Fibroblast of lung (primary cell): ENCODE results near the gene YIPF3. TPM values are rescaled to one million over a fixed set of nuclear protein-coding genes. Genes with fewer than 3 reads are reported as not detected.

Source experiments
- DNase-seq, 2 donors: peaks; one replicate each; pipeline versions ENCODE4 v3.0.0 to v3.0.0-alpha.2; 2010; ENCODE audit warnings: low read depth in 2 of 2
- H2AFZ ChIP-seq: 2 replicates; pipeline ENCODE4 v1.5.1; 2012; ENCODE audit warnings: low read length, control low read depth, inconsistent platforms
- H3K27ac ChIP-seq: 2 replicates; pipeline ENCODE4 v1.5.1; 2011; ENCODE audit warnings: low read length, control low read depth; ENCODE audit not compliant: insufficient read depth
- H3K27me3 ChIP-seq: 2 replicates; pipeline ENCODE4 v1.5.1; 2011; ENCODE audit warnings: mild to moderate bottlenecking, low read length; ENCODE audit not compliant: control insufficient read depth, insufficient read depth
- H3K36me3 ChIP-seq: 2 replicates; pipeline ENCODE4 v1.5.1; 2011; ENCODE audit warnings: low read length; ENCODE audit not compliant: control insufficient read depth, insufficient read depth
- H3K4me1 ChIP-seq: 2 replicates; pipeline ENCODE4 v1.5.1; 2011; ENCODE audit warnings: low read length; ENCODE audit not compliant: control insufficient read depth, insufficient read depth; ENCODE audit errors: extremely low read depth
- H3K4me2 ChIP-seq: 2 replicates; pipeline ENCODE4 v1.5.1; 2011; ENCODE audit warnings: low read length, control low read depth; ENCODE audit not compliant: insufficient read depth; ENCODE audit errors: extremely low read depth
- H3K4me3 ChIP-seq, 4 experiments: fragments of 200-600 bp in 1 of 4; sonication (generic) in 1 of 4; replicated peaks in 1 of 4; 2 replicates each; pipeline ENCODE4 v1.5.1; 2011 to 2016; ENCODE audit warnings: low read length in 4 of 4, low read depth in 3 of 4, mild to moderate bottlenecking in 3 of 4, control low read depth in 2 of 4, inconsistent platforms in 1 of 4, mixed read lengths in 1 of 4; ENCODE audit not compliant: insufficient read depth in 1 of 4; ENCODE audit errors: control extremely low read depth in 1 of 4
- H3K79me2 ChIP-seq: 2 replicates; pipeline ENCODE4 v1.5.1; 2012; ENCODE audit warnings: mild to moderate bottlenecking, low read length, inconsistent platforms; ENCODE audit not compliant: control insufficient read depth, insufficient read depth
- H3K9ac ChIP-seq: 2 replicates; pipeline ENCODE4 v1.5.1; 2011; ENCODE audit warnings: mild to moderate bottlenecking, low read length, control low read depth; ENCODE audit not compliant: insufficient read depth
- H3K9me3 ChIP-seq: 2 replicates; pipeline ENCODE4 v1.5.1; 2012; ENCODE audit warnings: low read depth, low read length; ENCODE audit not compliant: control insufficient read depth, insufficient read depth
- H4K20me1 ChIP-seq: 2 replicates; pipeline ENCODE4 v1.5.1; 2011; ENCODE audit warnings: low read length; ENCODE audit not compliant: control insufficient read depth, insufficient read depth; ENCODE audit errors: extremely low read depth
- CTCF ChIP-seq, 2 donors: IDR thresholded peaks in 1 of 2; conservative IDR thresholded peaks in 1 of 2; 1 replicate in 1 of 2; 2 replicates in 1 of 2; pipeline ENCODE4 v1.5.1; 2011 to 2012; ENCODE audit warnings: low read length in 2 of 2, control low read depth in 1 of 2, inconsistent platforms in 1 of 2, low read depth in 1 of 2, mild to moderate bottlenecking in 1 of 2
- EZH2 ChIP-seq: IDR thresholded peaks from 2 replicates; pipeline ENCODE4 v1.5.1; 2012; ENCODE audit warnings: low read length, control low read depth, mild to moderate bottlenecking; ENCODE audit errors: missing control alignments
- polyA plus RNA-seq, 2 donors: library from polyadenylated mRNA; depleted of rRNA in 1 of 2; stranded (reverse) in 1 of 2; unstranded in 1 of 2; fragments of >200 nt; gene quantifications; 2 replicates each; pipeline ENCODE4 v1.2.1, GENCODE V29; 2011 to 2012; ENCODE audit warnings: missing spikeins in 1 of 2
- total RNA-seq: library from RNA; depleted of rRNA; stranded (reverse); fragments of >200 nt; gene quantifications from 2 replicates; pipeline ENCODE4 v1.2.1, GENCODE V29; 2014

The YIPF3 gene
- total and polyA plus RNA-seq, 2 donors (not counting 1 experiment from before 2014, with no cell fraction given): 106 to 173 TPM

- no peak for TF ChIP-seq EZH2
- TF ChIP-seq CTCF (conservative IDR thresholded peaks at IDR 0.05 in 1 of 2, IDR thresholded peaks at IDR 0.05 in 1 of 2; ENCODE audit: low read depth in 1 of 2, low read length in 2 of 2): no peak
- Histone ChIP-seq H3K4me2 (no peak overlapping the region), H3K36me3 (peaks cover 27% of the 10 kb centered on the region), H3K27me3 (no peaks in the 10 kb centered on the region), H2AFZ (no peak overlapping the region), H3K79me2 (no peaks in the 10 kb centered on the region), H3K9ac (no peak overlapping the region), H3K9me3 (no peaks in the 10 kb centered on the region), H4K20me1 (no peaks in the 10 kb centered on the region), H3K4me1 (no peaks in the 10 kb centered on the region), H3K4me3 (no peak overlapping the region), H3K27ac (no peak overlapping the region)
- no peak for DNase-seq
Observed at GRCh38 chr6:43503443-43503842, 13.3 kb downstream of the YIPF3 start.

DNA sequence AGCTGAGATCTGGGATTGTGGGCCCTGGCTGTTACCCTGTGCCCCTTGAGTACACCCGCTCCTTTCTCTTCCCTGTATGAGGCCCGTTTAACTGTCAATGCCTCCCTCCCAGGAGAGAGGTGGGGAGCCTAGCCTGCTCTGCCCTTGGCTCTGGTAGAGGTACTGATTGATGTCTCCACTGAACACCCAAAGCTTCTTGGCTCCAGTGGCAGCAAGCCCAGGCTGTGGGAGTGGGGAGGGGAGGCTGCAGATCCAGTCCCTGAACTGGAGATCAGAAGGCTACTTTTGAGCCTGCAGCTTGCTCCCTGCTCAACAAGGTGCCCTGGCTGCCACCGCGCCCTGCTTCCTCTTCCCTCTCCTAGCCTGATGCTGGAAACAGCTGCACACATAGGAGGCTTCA lies 14.1 kb downstream of the YIPF3 start:
- Histone ChIP-seq H3K4me3 (no peak overlapping the region), H4K20me1 (no peaks in the 10 kb centered on the region), H3K36me3 (peaks cover 27% of the 10 kb centered on the region), H3K4me1 (no peaks in the 10 kb centered on the region), H3K9me3 (no peaks in the 10 kb centered on the region), H3K4me2 (no peak overlapping the region), H3K27me3 (no peaks in the 10 kb centered on the region), H3K9ac (no peak overlapping the region), H3K27ac (no peak overlapping the region), H2AFZ (no peak overlapping the region), H3K79me2 (no peaks in the 10 kb centered on the region)
- DNase-seq: no peak
- TF ChIP-seq CTCF (conservative IDR thresholded peaks at IDR 0.05 in 1 of 2, IDR thresholded peaks at IDR 0.05 in 1 of 2; ENCODE audit: low read depth in 1 of 2, low read length in 2 of 2) (no peak), EZH2 (no peak)

DNA sequence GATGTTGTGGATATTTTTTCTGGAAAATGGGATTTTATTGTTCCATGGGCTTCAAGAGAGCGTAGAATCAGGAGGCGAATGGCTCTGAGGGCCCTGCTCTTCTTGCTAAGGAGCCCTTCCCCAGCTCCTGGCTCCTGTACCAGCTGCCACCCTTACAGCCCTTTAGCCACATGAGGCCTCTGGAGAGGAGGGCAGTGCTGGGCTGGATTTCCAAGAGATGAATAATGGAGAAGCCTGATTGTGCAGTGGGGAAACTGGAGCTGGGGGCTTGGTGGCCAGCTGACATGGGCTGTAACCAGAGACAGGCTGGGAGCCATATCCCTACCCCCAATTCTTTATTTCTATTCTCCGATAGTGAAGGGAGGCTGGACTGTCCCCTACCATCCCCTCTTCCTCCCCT lies 15.8 kb downstream of the YIPF3 start:
- no peak for DNase-seq
- peaks cover 11% of the 10 kb centered on the region for H3K4me1 ChIP-seq

More for the DNA sequence above, 15.8 kb downstream of the YIPF3 start:
- Histone ChIP-seq H4K20me1 (no peaks in the 10 kb centered on the region), H3K4me3 (no peak overlapping the region), H3K27me3 (no peaks in the 10 kb centered on the region), H3K79me2 (no peaks in the 10 kb centered on the region), H2AFZ (no peak overlapping the region), H3K36me3 (peaks cover 27% of the 10 kb centered on the region), H3K4me2 (no peak overlapping the region), H3K9ac (no peak overlapping the region), H3K9me3 (no peaks in the 10 kb centered on the region), H3K27ac (no peak overlapping the region)
- TF ChIP-seq CTCF (conservative IDR thresholded peaks at IDR 0.05 in 1 of 2, IDR thresholded peaks at IDR 0.05 in 1 of 2; ENCODE audit: low read depth in 1 of 2, low read length in 2 of 2): no peak
